ENCODE results near the gene MYADM. TPM values are rescaled to one million over a fixed set of nuclear protein-coding genes. Genes with fewer than 3 reads are reported as not detected.
A peak's percentile ranks its signal among the peaks of the same experiment; 100 is the strongest.
"Not testable (repeated sequence)": the region's sequence is repeated elsewhere in the genome, so short reads cannot be mapped to it uniquely, and the experiment has no call there.

The MYADM gene
- polyA plus RNA-seq, 1 experiment, result 39.3 TPM

DNA sequence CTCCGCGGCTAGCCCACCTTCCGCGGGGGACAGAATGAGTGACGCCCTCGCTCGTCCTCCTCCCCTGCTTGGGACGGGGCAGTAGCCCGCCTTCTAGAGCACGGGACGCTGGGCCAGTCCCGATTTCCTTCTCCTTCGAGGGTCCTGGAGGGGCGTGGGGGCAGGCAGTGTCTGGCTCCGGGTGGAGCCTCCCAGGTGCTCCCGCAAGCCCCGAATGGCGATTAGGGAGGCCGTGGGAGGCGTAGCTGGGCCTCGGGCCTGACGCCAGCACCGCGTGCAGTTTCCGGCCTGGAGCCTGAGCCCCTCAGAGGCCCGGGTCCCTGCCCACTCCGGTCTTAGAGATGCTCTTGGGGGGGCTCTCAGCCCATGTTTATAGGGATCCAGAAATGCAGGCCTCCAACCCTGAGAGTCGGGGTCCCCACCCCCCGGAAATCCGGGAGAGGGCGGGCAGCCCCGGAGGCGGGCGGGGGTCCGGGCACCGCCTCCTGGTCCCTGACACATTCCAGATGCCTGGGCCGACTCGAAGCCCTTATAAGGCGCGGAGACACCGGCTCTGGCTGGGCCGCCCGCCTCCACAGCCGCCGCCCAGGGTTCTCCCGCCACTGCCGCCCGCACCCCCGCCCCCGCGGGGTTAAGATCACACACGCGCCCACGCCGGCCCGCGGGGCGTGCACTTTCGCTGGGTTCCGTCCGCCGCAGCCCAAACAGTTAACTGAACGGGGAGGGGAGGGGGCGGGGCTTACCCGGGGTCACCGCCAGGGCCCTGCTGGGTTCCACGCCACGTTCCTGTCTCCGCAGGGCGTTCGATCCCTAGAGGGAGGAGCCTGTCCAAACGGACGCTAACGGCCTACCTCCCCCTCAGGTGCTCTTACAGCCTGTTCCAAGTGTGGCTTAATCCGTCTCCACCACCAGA, 1.5 kb downstream of the MYADM start:
- no peaks in the 10 kb centered on the region for H3K27me3 ChIP-seq (ENCODE audit: control insufficient read depth, insufficient read depth, low read length)
- no peaks in the 10 kb centered on the region; the same call in 1 of the 2 replicates for H3K9me3 ChIP-seq (ENCODE audit: control insufficient read depth, insufficient read depth, low read length)
- peak; percentile 40 for TF ChIP-seq CTCF (IDR thresholded peaks at IDR 0.05; ENCODE audit: low read depth, low read length)
- POLR2A ChIA-PET, result interaction anchor here (0.6 to 2.0 kb wide), 3 partner anchors 10 to 341 kb away, joined by 3 to 10 read pairs (median 9); no protein-coding TSS in a partner anchor
- CTCF ChIA-PET, result interaction anchor here (0.6 to 2.1 kb wide), 2 partner anchors 161 to 580 kb away, joined by 3 to 11 read pairs; partner anchors contain the start of gene LENG8
- H3K4me3 ChIP-seq (ENCODE audit: low read depth, low read length), result peak overlapping the region; percentile 93
- H3K27ac ChIP-seq (ENCODE audit: low read depth, low read length), result peak overlapping the region; percentile 97
- DNase-seq (ENCODE audit: low read depth, low spot score), result peak; percentile 67

DNA sequence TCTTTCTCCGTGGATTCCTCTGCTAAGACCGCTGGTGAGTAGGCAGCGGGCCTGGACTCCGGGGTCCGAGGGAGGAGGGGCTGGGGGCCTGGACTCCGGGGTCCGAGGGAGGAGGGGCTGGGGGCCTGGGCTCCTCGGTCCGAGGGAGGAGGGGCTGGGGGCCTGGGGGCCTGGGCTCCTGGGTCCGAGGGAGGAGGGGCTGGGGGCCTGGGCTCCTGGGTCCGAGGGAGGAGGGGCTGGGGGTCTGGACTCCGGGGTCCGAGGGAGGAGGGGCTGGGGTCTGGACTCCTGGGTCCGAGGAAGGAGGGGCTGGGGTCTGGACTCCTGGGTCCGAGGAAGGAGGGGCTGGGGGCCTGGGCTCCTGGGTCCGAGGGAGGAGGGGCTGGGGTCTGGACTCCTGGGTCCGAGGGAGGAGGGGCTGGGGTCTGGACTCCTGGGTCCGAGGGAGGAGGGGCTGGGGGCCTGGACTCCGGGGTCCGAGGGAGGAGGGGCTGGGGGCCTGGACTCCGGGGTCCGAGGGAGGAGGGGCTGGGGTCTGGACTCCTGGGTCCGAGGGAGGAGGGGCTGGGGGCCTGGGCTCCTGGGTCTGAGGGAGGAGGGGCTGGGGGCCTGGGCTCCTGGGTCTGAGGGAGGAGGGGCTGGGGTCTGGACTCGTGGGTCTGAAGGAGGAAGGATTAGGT, 2.3 kb downstream of the MYADM start:
- POLR2A ChIA-PET, result not testable (repeated sequence)
- CTCF ChIA-PET, result interaction anchor here (1.5 kb wide), 1 partner anchor 160 kb away, joined by 5 read pairs; no protein-coding TSS in a partner anchor
- H3K4me3 ChIP-seq (ENCODE audit: low read depth, low read length), result peak overlapping the region; percentile 93

GRCh38 chr19:53870485-53870844, 2.8 kb downstream of the MYADM start:
- H3K9me3 ChIP-seq (ENCODE audit: control insufficient read depth, insufficient read depth, low read length), result no peaks in the 10 kb centered on the region; the same call in 1 of the 2 replicates
- ChIA-PET CTCF (interaction anchor here (1.5 kb wide), 1 partner anchor 160 kb away, joined by 5 read pairs; no protein-coding TSS in a partner anchor), POLR2A (no interaction called here)
- peak overlapping the region; percentile 21 for H3K27ac ChIP-seq (ENCODE audit: low read depth, low read length)
- no peak for TF ChIP-seq CTCF (IDR thresholded peaks at IDR 0.05; ENCODE audit: low read depth, low read length)
- DNase-seq (ENCODE audit: low read depth, low spot score), result no peak
- H3K4me3 ChIP-seq (ENCODE audit: low read depth, low read length), result peak overlapping the region; percentile 53
- H3K27me3 ChIP-seq (ENCODE audit: control insufficient read depth, insufficient read depth, low read length), result no peaks in the 10 kb centered on the region

More for the DNA sequence above, 2.3 kb downstream of the MYADM start:
- peak overlapping the region; percentile 68 for H3K27ac ChIP-seq (ENCODE audit: low read depth, low read length)
- not testable (repeated sequence) for DNase-seq (ENCODE audit: low read depth, low spot score); H3K27me3 ChIP-seq (ENCODE audit: control insufficient read depth, insufficient read depth, low read length); H3K9me3 ChIP-seq (ENCODE audit: control insufficient read depth, insufficient read depth, low read length)

DNA sequence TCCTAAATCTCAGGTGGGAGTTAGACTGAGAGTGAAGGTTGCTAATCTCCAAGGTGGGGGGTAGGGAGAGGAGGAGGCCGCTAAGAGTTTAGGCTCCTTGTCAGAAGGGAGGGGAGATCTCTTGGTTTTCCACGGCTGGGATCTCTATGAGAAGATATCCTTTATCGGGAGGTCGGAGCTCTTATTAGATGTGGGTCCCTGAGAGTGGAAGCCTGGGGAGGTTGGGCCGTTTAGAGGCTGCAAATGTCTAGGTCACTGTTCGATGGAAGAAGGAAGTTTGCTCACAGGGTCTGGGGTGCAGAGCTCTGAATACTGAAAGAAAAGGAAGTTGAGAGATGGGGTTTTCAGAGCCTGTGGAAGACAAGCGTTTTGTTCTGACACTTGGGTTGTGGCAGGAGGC, 3.8 kb downstream of the MYADM start:
- no peak for TF ChIP-seq CTCF (IDR thresholded peaks at IDR 0.05; ENCODE audit: low read depth, low read length)
- POLR2A ChIA-PET, result no interaction called here
- no peak for DNase-seq (ENCODE audit: low read depth, low spot score)
- Histone ChIP-seq H3K9me3 (ENCODE audit: control insufficient read depth, insufficient read depth, low read length) (no peaks in the 10 kb centered on the region; the same call in 1 of the 2 replicates), H3K27ac (ENCODE audit: low read depth, low read length) (no peak overlapping the region), H3K27me3 (ENCODE audit: control insufficient read depth, insufficient read depth, low read length) (no peaks in the 10 kb centered on the region), H3K4me3 (ENCODE audit: low read depth, low read length) (no peak overlapping the region)
- CTCF ChIA-PET, result interaction anchor here (0.6 to 1.5 kb wide), 2 partner anchors 66 to 159 kb away, joined by 4 to 5 read pairs; no protein-coding TSS in a partner anchor

DNA sequence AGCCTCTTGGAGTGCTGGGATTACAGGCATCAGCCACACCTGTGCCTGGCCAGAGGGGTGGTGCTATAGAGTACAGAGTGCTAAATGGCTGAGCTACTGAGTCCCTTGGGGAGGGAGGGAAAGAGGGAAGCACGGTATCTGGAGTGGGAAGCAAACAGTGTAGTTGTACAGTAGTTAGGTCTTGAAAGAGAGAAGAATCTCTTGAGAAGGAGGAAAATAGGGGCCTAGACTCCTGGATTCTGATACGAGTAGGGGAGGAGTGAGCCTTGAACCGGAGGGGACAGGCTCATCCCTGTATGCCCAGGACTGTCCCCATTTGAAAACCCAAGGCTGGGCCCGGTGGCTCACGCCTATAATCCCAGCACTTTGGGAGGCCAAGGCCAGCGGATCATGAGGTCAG, 5.1 kb downstream of the MYADM start:
- no peaks in the 10 kb centered on the region; the same call in 1 of the 2 replicates for H3K9me3 ChIP-seq (ENCODE audit: control insufficient read depth, insufficient read depth, low read length)
- TF ChIP-seq CTCF (IDR thresholded peaks at IDR 0.05; ENCODE audit: low read depth, low read length), result no peak
- ChIA-PET POLR2A (no interaction called here), CTCF (interaction anchor here (1.2 to 1.4 kb wide), 2 partner anchors 35 to 157 kb away, joined by 3 to 4 read pairs; no protein-coding TSS in a partner anchor)
- no peak overlapping the region for H3K4me3 ChIP-seq (ENCODE audit: low read depth, low read length)
- no peak overlapping the region for H3K27ac ChIP-seq (ENCODE audit: low read depth, low read length)
- H3K27me3 ChIP-seq (ENCODE audit: control insufficient read depth, insufficient read depth, low read length), result no peaks in the 10 kb centered on the region
- DNase-seq (ENCODE audit: low read depth, low spot score), result no peak
